Breast epithelium (tissue), 4 donors: ENCODE results near the gene SCN4B. TPM values are rescaled to one million over a fixed set of nuclear protein-coding genes. Genes with fewer than 3 reads are reported as not detected.

Experiments
- DNase-seq, 2 donors: peaks; one replicate each; pipeline ENCODE4 v3.0.0-alpha.2; 2019; ENCODE audit warnings: low spot score in 2 of 2
- H3K27ac ChIP-seq, 2 donors: fragments of 200-600 bp; sonication (generic) in 1 of 2; one replicate each; pipeline ENCODE4 v1.5.1; 2016 to 2019; ENCODE audit warnings: mild to moderate bottlenecking in 1 of 2
- H3K27me3 ChIP-seq, 2 donors: fragments of 200-600 bp; sonication (generic) in 1 of 2; one replicate each; pipeline versions ENCODE4 v1.5.1 to v1.6.0; 2017 to 2019; ENCODE audit warnings: control low read depth in 1 of 2, mild to moderate bottlenecking in 1 of 2
- H3K36me3 ChIP-seq: fragments of 200-600 bp; one replicate; pipeline ENCODE4 v1.5.1; 2019
- H3K4me1 ChIP-seq, 2 donors: fragments of 200-600 bp; sonication (generic); one replicate each; pipeline ENCODE4 v1.5.1; 2016 to 2019; ENCODE audit warnings: control low read depth in 1 of 2
- H3K4me3 ChIP-seq, 3 donors: fragments of 200-600 bp; sonication (generic); 1 replicate in 2 of 3; 2 replicates in 1 of 3; pipeline ENCODE4 v1.5.1; 2016 to 2019; ENCODE audit warnings: mild to moderate bottlenecking in 3 of 3, moderate library complexity in 2 of 3
- H3K9me3 ChIP-seq, 2 donors: fragments of 200-600 bp; sonication (generic) in 1 of 2; one replicate each; pipeline ENCODE4 v1.5.1; 2016 to 2019; ENCODE audit warnings: control low read depth in 1 of 2
- POLR2A ChIP-seq: fragments of 450-650 bp; IDR thresholded peaks from one replicate; pipeline ENCODE4 v1.6.1; 2016; ENCODE audit warnings: antibody characterized with exemption, mild to moderate bottlenecking, moderate library complexity
- POLR2AphosphoS5 ChIP-seq, 3 donors: sonication (generic); formaldehyde crosslinking; IDR thresholded peaks; one replicate each; pipeline ENCODE4 v1.6.1; 2017; ENCODE audit warnings: antibody characterized with exemption in 3 of 3
- intact Hi-C: fragments of 100-400 bp; cut with DNase I; formaldehyde crosslinking; loops from one replicate; pipeline ENCODE4 v1.15.1; 2023; ENCODE audit warnings: low total_unique reads
- total RNA-seq, 3 donors: library from RNA; depleted of rRNA; stranded (reverse); fragments of >200 nt; gene quantifications; one replicate each; pipeline ENCODE4 v1.1.0, GENCODE V29; 2016
- TF ChIP-seq, protein P1 (sequence below), 3 donors: fragments of 450-650 bp; IDR thresholded peaks; one replicate each; pipeline ENCODE4 v1.5.1; 2016 to 2017; ENCODE audit warnings: antibody characterized with exemption in 3 of 3, mild to moderate bottlenecking in 3 of 3, moderate library complexity in 3 of 3

SCN4B gene
- total RNA-seq, 3 donors from 2014 or later: 3.3 to 7.9 (median 3.7) TPM

DNA sequence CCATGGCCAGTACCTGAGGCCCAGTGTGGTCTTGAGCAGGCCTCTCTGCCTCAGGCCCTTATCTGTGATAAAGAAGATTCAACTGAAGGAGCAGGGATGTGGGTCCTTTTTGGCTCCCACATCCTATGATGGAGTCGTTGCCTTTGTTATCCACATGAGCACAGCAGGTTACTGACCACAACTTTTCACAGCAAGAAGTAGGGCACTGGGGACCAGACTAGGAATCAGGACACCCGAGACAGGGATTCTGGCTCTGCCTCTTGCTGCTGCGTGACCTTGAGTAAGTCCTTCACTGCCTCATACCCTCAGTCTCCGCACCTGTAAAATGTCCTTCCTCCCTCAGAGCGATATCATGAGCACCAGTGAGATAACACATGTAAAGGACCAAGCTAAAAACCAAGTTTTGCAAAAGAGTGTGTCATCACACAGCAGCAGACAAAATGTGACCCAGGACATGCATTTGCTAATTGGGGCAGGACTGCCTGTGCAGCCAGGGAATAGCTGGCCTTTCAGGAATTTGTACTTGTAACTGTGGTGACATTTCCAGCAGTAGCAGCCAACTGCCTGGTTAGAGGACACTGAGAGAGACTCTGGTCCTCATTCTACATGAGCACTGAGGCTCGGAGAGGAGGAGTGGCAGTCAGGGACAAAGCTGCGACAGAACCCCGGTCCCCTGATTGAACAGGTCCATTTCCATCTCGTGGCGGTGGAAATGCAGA is 52.6 kb downstream of the SCN4B start:
- TF ChIP-seq, protein P1, sequence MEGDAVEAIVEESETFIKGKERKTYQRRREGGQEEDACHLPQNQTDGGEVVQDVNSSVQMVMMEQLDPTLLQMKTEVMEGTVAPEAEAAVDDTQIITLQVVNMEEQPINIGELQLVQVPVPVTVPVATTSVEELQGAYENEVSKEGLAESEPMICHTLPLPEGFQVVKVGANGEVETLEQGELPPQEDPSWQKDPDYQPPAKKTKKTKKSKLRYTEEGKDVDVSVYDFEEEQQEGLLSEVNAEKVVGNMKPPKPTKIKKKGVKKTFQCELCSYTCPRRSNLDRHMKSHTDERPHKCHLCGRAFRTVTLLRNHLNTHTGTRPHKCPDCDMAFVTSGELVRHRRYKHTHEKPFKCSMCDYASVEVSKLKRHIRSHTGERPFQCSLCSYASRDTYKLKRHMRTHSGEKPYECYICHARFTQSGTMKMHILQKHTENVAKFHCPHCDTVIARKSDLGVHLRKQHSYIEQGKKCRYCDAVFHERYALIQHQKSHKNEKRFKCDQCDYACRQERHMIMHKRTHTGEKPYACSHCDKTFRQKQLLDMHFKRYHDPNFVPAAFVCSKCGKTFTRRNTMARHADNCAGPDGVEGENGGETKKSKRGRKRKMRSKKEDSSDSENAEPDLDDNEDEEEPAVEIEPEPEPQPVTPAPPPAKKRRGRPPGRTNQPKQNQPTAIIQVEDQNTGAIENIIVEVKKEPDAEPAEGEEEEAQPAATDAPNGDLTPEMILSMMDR (IDR thresholded peaks at IDR 0.05): no peak
- TF ChIP-seq POLR2A: no peak
- no peak for TF ChIP-seq POLR2AphosphoS5 (IDR thresholded peaks at IDR 0.05)
- no peak overlapping the region for H3K27ac ChIP-seq
- intact Hi-C loops: no loop called here
- no peak for DNase-seq
- H3K4me1 ChIP-seq: no peaks in the 10 kb centered on the region
- H3K4me3 ChIP-seq: no peak overlapping the region
- H3K27me3 ChIP-seq: no peaks in the 10 kb centered on the region
- H3K9me3 ChIP-seq: no peaks in the 10 kb centered on the region
- H3K36me3 ChIP-seq: no peaks in the 10 kb centered on the region

- DNase-seq: no peak
- no peak overlapping the region for H3K27ac ChIP-seq
- intact Hi-C loops: no loop called here
- TF ChIP-seq, protein P1 (IDR thresholded peaks at IDR 0.05): no peak
- TF ChIP-seq POLR2A (no peak), POLR2AphosphoS5 (IDR thresholded peaks at IDR 0.05) (no peak)
- no peaks in the 10 kb centered on the region for H3K27me3 ChIP-seq
- H3K4me3 ChIP-seq: no peak overlapping the region
- no peaks in the 10 kb centered on the region for H3K4me1 ChIP-seq
- no peaks in the 10 kb centered on the region for H3K9me3 ChIP-seq
- H3K36me3 ChIP-seq: no peaks in the 10 kb centered on the region
Measured at GRCh38 chr11:118098996-118099837, 53.4 kb downstream of the SCN4B start.

- no peak for DNase-seq
- Histone ChIP-seq H3K36me3 (no peaks in the 10 kb centered on the region), H3K27me3 (no peaks in the 10 kb centered on the region), H3K9me3 (no peaks in the 10 kb centered on the region), H3K4me1 (no peaks in the 10 kb centered on the region), H3K27ac (no peak overlapping the region), H3K4me3 (no peak overlapping the region)
- intact Hi-C loops: no loop called here
- TF ChIP-seq, protein P1 (IDR thresholded peaks at IDR 0.05): no peak
- TF ChIP-seq POLR2AphosphoS5 (IDR thresholded peaks at IDR 0.05): no peak
Measured at GRCh38 chr11:118095967-118096367, 56.7 kb downstream of the SCN4B start.

DNA sequence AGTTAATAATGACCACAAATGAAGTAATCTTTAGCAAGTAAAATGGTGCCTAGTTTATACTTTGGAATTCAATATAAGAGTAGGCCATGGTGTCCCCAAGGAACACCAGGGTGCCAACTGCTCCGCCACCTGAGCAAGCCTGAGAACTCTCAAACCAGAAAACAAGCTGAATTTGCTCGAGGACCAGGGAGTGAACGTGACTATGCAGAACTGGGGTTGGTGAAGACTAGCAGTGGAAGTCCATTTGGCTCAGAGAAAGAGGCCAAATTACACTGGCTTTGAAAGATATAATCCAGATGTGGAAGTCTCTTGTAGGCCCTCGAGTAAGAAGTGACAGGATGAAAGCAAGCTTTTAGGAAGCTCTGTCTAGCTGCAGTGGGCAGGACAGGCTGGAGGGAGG is 57.1 kb downstream of the SCN4B start:
- no peak overlapping the region for H3K27ac ChIP-seq
- intact Hi-C loops: no loop called here
- no peak for DNase-seq
- no peaks in the 10 kb centered on the region for H3K9me3 ChIP-seq
- no peak for TF ChIP-seq POLR2AphosphoS5 (IDR thresholded peaks at IDR 0.05)
- TF ChIP-seq, protein P1 (IDR thresholded peaks at IDR 0.05): no peak
- TF ChIP-seq POLR2A: no peak
- H3K4me1 ChIP-seq: no peaks in the 10 kb centered on the region
- H3K27me3 ChIP-seq: no peaks in the 10 kb centered on the region
- H3K4me3 ChIP-seq: no peak overlapping the region
- H3K36me3 ChIP-seq: no peaks in the 10 kb centered on the region
